ENCODE measurements around the gene EIF4ENIF1.
"Not testable (repeated sequence)": the region's sequence is repeated elsewhere in the genome, so short reads cannot be mapped to it uniquely, and the experiment has no call there.

EIF4ENIF1 gene

DNA sequence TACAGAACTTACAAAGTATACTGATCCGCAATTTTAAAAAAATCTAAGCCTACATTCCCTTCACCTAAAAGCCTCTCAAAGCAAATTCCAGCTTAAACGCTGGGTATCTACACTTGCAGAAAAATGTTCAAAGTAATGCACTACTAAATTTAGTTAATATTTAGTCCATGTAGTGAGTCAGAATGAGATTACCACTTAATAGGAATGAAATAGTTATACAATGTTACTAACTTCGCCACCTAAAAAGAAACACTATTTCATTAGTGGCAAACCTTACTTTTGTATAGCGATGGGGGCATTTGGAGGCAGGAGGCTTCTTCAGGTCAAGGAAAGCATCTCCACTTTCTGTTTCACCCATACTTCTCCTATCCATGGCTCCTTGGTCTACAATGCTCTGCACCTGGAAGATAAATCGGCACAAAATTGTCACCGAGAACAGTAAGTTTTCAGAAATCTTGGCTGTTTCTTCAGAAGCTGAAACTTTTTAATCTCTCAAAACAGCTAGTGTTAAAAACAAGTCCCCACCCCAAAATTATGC lies 1.2 kb downstream of the EIF4ENIF1 start:
- Histone ChIP-seq H3K4me3 (peak overlapping the region; percentile 100), H3K36me3 (ENCODE audit: insufficient read depth, low read length) (peaks cover 44% of the 10 kb centered on the region), H3K9me3 (ENCODE audit: low read depth, low read length) (no peaks in the 10 kb centered on the region), H3K9ac (ENCODE audit: insufficient read length) (peak overlapping the region; percentile 91), H3K27ac (no peak overlapping the region)
- no peak for DNase-seq (ENCODE audit: low read depth, low spot score)
- TF ChIP-seq POLR2AphosphoS5 (IDR thresholded peaks at IDR 0.05; ENCODE audit: borderline replicate concordance, low read depth, low read length) (no peak), EZH2 (IDR thresholded peaks at IDR 0.05) (no peak), FOXP2 (optimal IDR thresholded peaks at IDR 0.05; ENCODE audit: control extremely low read depth, extremely low read length, insufficient read depth) (no peak)

DNA sequence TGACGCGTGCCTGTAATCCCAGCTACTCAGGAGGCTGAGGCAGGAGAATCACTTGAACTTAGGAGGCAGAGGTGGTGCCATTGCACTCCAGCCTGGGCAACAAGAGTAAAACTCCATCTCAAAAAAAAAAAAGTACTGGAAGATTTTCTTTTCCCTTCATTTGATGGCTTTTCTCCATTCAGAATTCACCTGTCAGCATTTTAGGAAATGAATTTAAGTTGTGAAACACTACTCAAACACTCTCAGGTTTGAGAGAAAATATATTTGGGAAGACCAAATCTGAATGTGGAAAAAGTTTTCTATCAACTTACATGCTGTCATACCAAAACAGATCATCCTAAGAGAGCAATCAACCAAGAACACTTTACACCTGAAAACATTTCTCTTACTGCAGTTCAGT lies 2.7 kb downstream of the EIF4ENIF1 start:
- Histone ChIP-seq H3K36me3 (ENCODE audit: insufficient read depth, low read length) (peaks cover 55% of the 10 kb centered on the region), H3K27ac (no peak overlapping the region), H3K9me3 (ENCODE audit: low read depth, low read length) (no peaks in the 10 kb centered on the region), H3K9ac (ENCODE audit: insufficient read length) (no peak overlapping the region), H3K4me3 (no peak overlapping the region)
- no peak for DNase-seq (ENCODE audit: low read depth, low spot score)
- TF ChIP-seq FOXP2 (optimal IDR thresholded peaks at IDR 0.05; ENCODE audit: control extremely low read depth, extremely low read length, insufficient read depth) (no peak), POLR2AphosphoS5 (IDR thresholded peaks at IDR 0.05; ENCODE audit: borderline replicate concordance, low read depth, low read length) (no peak), EZH2 (IDR thresholded peaks at IDR 0.05) (no peak)

DNA sequence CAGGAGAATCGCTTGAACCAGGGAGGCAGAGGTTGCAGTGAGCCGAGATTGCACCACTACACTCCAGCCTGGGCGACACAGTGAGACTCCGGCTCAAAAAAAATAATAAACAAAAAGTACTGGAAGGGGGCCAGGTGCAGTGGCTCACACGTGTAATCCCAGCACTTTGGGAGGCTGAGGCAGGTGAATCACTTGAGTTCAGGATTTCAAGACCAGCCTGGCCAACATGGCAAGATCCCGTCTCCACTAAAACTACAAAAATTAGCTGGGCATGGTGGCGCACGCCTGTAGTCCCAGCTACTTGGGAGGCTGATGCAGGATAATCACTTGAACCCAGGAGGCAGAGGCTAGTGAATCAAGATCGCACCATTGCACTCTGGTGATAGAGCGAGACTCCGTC lies 3.3 kb downstream of the EIF4ENIF1 start:
- not testable (repeated sequence) for H3K9ac ChIP-seq (ENCODE audit: insufficient read length); H3K9me3 ChIP-seq (ENCODE audit: low read depth, low read length); H3K27ac ChIP-seq; H3K4me3 ChIP-seq; DNase-seq (ENCODE audit: low read depth, low spot score)
- peaks cover 61% of the 10 kb centered on the region for H3K36me3 ChIP-seq (ENCODE audit: insufficient read depth, low read length)

DNA sequence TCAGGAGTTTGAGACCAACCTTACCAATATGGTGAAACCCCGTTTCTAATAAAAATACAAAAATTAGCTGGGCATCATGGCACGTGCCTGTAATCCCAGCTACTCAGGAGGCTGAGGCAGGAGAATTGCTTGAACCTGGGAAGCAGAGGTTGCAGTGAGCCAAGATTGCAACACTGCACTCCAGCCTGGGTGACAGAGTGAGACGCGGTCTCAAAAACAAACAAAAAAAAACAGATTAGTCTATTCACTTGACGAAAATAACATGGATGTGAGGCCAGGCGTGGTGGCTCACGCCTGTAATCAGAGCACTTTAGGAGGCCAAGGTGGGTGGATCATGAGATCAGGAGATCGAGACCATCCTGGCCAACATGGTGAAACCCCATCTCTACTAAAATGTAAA lies 7.2 kb downstream of the EIF4ENIF1 start:
- H3K9ac ChIP-seq (ENCODE audit: insufficient read length); H3K27ac ChIP-seq; H3K9me3 ChIP-seq (ENCODE audit: low read depth, low read length); DNase-seq (ENCODE audit: low read depth, low spot score); H3K4me3 ChIP-seq: not testable (repeated sequence)
- H3K36me3 ChIP-seq (ENCODE audit: insufficient read depth, low read length): peaks cover 84% of the 10 kb centered on the region

DNA sequence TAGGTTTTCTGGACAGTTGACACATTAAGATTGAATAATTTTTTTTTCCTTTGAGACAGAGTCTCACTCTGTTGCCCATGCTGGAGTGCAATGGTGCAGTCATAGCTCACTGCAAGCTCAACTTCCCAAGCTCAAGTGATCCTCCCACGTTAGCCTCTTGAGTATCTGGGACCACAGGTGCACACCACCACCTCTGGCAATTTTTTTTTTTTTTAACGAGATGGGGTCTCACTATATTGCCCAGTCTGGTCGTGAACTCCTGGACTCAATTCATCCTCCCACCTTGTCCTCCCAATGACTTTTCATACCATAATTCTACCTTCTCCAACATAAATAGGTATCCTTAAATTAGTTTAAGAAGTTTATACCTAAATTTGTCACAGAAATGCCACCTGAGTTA lies 8.5 kb downstream of the EIF4ENIF1 start:
- DNase-seq (ENCODE audit: low read depth, low spot score): no peak
- Histone ChIP-seq H3K9ac (ENCODE audit: insufficient read length) (no peak overlapping the region), H3K27ac (no peak overlapping the region), H3K36me3 (ENCODE audit: insufficient read depth, low read length) (peaks cover 81% of the 10 kb centered on the region), H3K9me3 (ENCODE audit: low read depth, low read length) (no peaks in the 10 kb centered on the region), H3K4me3 (no peak overlapping the region)
- TF ChIP-seq FOXP2 (optimal IDR thresholded peaks at IDR 0.05; ENCODE audit: control extremely low read depth, extremely low read length, insufficient read depth) (no peak), POLR2AphosphoS5 (IDR thresholded peaks at IDR 0.05; ENCODE audit: borderline replicate concordance, low read depth, low read length) (no peak), EZH2 (IDR thresholded peaks at IDR 0.05) (no peak)

DNA sequence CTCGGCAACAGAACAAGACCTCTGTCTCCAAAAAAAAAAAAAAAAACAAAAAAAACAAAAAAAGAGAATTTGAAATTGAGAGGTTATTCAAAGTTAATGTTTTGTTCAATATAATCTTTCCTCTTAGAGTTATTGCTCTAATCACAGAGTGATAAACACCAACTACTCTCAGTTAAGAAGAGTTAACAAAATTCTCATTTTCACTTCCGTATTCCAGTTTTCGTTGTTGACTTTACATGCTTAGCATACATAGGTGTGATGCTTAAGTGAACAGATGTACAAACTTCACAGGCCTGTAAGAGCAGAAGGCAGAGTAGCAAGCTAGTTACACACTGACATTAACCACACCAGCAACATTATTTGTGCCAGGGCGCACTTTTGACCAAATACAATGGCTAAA lies 12.3 kb downstream of the EIF4ENIF1 start:
- no peak for DNase-seq (ENCODE audit: low read depth, low spot score)
- Histone ChIP-seq H3K27ac (no peak overlapping the region), H3K36me3 (ENCODE audit: insufficient read depth, low read length) (peaks cover 76% of the 10 kb centered on the region), H3K9me3 (ENCODE audit: low read depth, low read length) (no peaks in the 10 kb centered on the region), H3K9ac (ENCODE audit: insufficient read length) (no peak overlapping the region), H3K4me3 (no peak overlapping the region)
- TF ChIP-seq EZH2 (IDR thresholded peaks at IDR 0.05) (no peak), FOXP2 (optimal IDR thresholded peaks at IDR 0.05; ENCODE audit: control extremely low read depth, extremely low read length, insufficient read depth) (no peak), POLR2AphosphoS5 (IDR thresholded peaks at IDR 0.05; ENCODE audit: borderline replicate concordance, low read depth, low read length) (no peak)

DNA sequence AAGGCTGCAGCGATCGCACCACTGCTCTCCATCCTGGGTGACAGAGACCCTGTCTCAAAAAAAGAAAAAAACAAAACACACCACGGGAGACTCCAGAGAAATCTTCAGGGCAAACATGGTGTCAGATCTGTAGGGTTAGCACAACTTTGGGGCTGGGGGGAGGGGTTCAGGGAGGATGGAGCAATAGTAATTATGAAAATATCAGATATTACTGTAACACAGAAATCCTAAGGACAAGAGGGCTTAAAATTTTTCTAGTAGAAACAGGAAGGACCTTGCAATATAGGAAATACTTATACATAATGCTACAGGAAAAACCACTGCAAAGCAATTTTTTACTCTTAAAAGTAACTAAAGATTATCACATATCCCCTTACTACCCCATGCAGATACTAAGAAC lies 13.8 kb downstream of the EIF4ENIF1 start:
- H3K9me3 ChIP-seq (ENCODE audit: low read depth, low read length): no peaks in the 10 kb centered on the region
- TF ChIP-seq FOXP2 (optimal IDR thresholded peaks at IDR 0.05; ENCODE audit: control extremely low read depth, extremely low read length, insufficient read depth): no peak
- TF ChIP-seq POLR2AphosphoS5 (IDR thresholded peaks at IDR 0.05; ENCODE audit: borderline replicate concordance, low read depth, low read length): no peak
- TF ChIP-seq EZH2 (IDR thresholded peaks at IDR 0.05): no peak
- no peak overlapping the region for H3K9ac ChIP-seq (ENCODE audit: insufficient read length)
- DNase-seq (ENCODE audit: low read depth, low spot score): no peak
- no peak overlapping the region for H3K27ac ChIP-seq
- no peak overlapping the region for H3K4me3 ChIP-seq
- H3K36me3 ChIP-seq (ENCODE audit: insufficient read depth, low read length): peaks cover 73% of the 10 kb centered on the region

DNA sequence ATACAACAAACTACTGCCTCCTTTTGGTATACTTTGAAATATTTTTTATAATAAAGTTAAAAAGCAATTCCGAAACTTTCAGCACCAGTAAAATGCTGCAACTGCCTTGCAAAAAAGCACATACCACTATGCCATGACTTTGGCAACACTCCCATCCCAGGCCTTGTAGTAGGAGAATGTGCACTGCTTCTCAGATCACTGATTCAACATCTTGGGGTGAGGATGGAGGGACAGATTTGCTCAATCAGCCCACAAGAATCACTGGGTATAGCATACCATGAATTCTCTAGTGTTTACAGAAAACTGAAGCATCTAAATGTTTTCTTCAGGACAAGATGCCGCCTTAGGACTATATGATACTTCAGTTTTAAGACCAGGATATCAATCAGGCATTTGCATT lies 14.9 kb downstream of the EIF4ENIF1 start:
- H3K4me3 ChIP-seq: no peak overlapping the region
- no peak for DNase-seq (ENCODE audit: low read depth, low spot score)
- H3K9ac ChIP-seq (ENCODE audit: insufficient read length): no peak overlapping the region
- no peak overlapping the region for H3K27ac ChIP-seq
- peaks cover 69% of the 10 kb centered on the region for H3K36me3 ChIP-seq (ENCODE audit: insufficient read depth, low read length)
- no peaks in the 10 kb centered on the region for H3K9me3 ChIP-seq (ENCODE audit: low read depth, low read length)
- TF ChIP-seq FOXP2 (optimal IDR thresholded peaks at IDR 0.05; ENCODE audit: control extremely low read depth, extremely low read length, insufficient read depth): no peak
- no peak for TF ChIP-seq EZH2 (IDR thresholded peaks at IDR 0.05)
- TF ChIP-seq POLR2AphosphoS5 (IDR thresholded peaks at IDR 0.05; ENCODE audit: borderline replicate concordance, low read depth, low read length): no peak

DNA sequence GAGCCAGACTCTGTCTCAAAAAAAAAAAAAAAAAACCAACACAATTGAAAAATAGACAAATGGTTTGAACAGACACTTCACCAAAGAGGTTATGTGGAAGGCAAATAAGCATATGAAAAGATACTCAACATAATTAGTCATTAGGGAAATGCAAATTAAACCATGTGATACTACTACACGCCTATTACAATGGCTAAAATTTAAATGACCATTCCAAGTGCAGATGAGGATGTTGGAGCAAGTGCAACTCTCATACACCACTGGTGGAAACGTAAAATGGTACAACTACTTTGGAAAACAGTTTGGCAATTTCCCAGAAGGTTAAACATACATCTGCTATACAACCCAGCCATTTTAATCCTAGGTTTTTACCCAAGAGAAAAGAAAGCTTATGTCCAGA lies 24.3 kb downstream of the EIF4ENIF1 start:
- H3K9ac ChIP-seq (ENCODE audit: insufficient read length): no peak overlapping the region
- no peak overlapping the region for H3K27ac ChIP-seq

More for the DNA sequence above, 24.3 kb downstream of the EIF4ENIF1 start:
- Histone ChIP-seq H3K36me3 (ENCODE audit: insufficient read depth, low read length) (peaks cover 78% of the 10 kb centered on the region), H3K4me3 (no peak overlapping the region), H3K9me3 (ENCODE audit: low read depth, low read length) (no peaks in the 10 kb centered on the region)
- no peak for DNase-seq (ENCODE audit: low read depth, low spot score)
- TF ChIP-seq FOXP2 (optimal IDR thresholded peaks at IDR 0.05; ENCODE audit: control extremely low read depth, extremely low read length, insufficient read depth): no peak
- TF ChIP-seq EZH2 (IDR thresholded peaks at IDR 0.05): no peak
- TF ChIP-seq POLR2AphosphoS5 (IDR thresholded peaks at IDR 0.05; ENCODE audit: borderline replicate concordance, low read depth, low read length): no peak

All from SK-N-MC (cell line).